Measurements from ENCODE around the gene FGA. TPM values are rescaled to one million over a fixed set of nuclear protein-coding genes. Genes with fewer than 3 reads are reported as not detected.

Gene FGA
- total and polyA plus RNA-seq, 12 donors = 0.01 to 0.37 TPM; not detected in 10

GRCh38 chr4:154612472-154613414, 22.2 kb upstream of the FGA start, which contains the start of gene FGG:
Gene FGG, minus strand, starts transcription at chr4:154612656. Its CDS starts 47 bp downstream, at chr4:154612609.
- TF ChIP-seq CTCF (IDR thresholded peaks at IDR 0.05) = no peak
- DNase-seq (no peak), ATAC-seq (no peak)
- H3K4me3 ChIP-seq = no peak within 1 kb of the TSS
- peaks cover 0 to 5% (median 0%) of the 10 kb centered on the region in 9 donors for H3K4me1 ChIP-seq
- H3K9me3 ChIP-seq = no peaks in the 10 kb centered on the region
- H3K27ac ChIP-seq = no peak within 1 kb of the TSS
- WGBS, 2 donors = 62 to 67% methylated on average over 7 of the region's 7 CpGs
- intact Hi-C loops (cut with DNase I) = loop anchor here in 1 of 10 donors (10.0 kb wide), 1 partner anchor 58 kb away; the partner anchor contains the start of gene PLRG1
- H3K36me3 ChIP-seq = no peaks in the 10 kb centered on the region
- peaks cover 0 to 20% (median 0%) of the 10 kb centered on the region in 7 donors for H3K27me3 ChIP-seq

- no peak overlapping the region for H3K4me3 ChIP-seq
- DNase-seq (no peak), ATAC-seq (no peak)
- peaks cover 0 to 4% (median 0%) of the 10 kb centered on the region in 9 donors for H3K4me1 ChIP-seq
- TF ChIP-seq CTCF (IDR thresholded peaks at IDR 0.05) = no peak
- WGBS, 2 donors = 84 to 88% methylated on average over 1 of the region's 1 CpG
- no peak overlapping the region for H3K27ac ChIP-seq
- no peaks in the 10 kb centered on the region for H3K9me3 ChIP-seq
- intact Hi-C loops (cut with DNase I) = loop anchor here in 1 of 10 donors (10.0 kb wide), 1 partner anchor 57 kb away; the partner anchor contains the start of gene PLRG1
- H3K36me3 ChIP-seq = no peaks in the 10 kb centered on the region
- H3K27me3 ChIP-seq = peaks cover 0 to 20% (median 0%) of the 10 kb centered on the region in 7 donors
These were observed 21.3 kb upstream of the FGA start for GRCh38 chr4:154611833-154612232.

DNA sequence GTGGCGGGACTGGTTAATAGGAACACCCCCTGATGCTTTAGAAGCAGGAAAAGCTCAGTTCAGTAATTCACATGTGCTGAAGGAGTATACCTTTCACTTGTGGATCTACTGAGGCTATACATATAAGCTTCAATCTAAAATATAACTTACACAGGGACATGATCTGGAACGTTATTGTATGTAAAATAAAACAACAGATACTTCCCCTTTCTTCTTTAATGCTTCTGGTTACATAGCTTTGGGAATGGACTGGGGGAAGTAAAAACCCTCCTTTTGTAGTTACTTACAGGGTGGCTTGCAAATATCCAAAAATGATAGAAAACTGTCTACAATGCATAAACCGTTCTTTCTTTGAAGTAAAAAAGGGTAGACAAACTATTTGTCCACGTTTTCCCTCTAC, 20.0 kb upstream of the FGA start:
- no peaks in the 10 kb centered on the region for H3K9me3 ChIP-seq
- intact Hi-C loops (cut with DNase I) = loop anchor here in 1 of 10 donors (10.0 kb wide), 1 partner anchor 56 kb away; the partner anchor contains the start of gene PLRG1
- no peak overlapping the region for H3K27ac ChIP-seq
- TF ChIP-seq CTCF (IDR thresholded peaks at IDR 0.05) = no peak
- 49 to 53% methylated on average over 4 of the region's 4 CpGs for WGBS, 2 donors
- DNase-seq (no peak), ATAC-seq (no peak)
- H3K36me3 ChIP-seq = no peaks in the 10 kb centered on the region
- peaks cover 0 to 20% (median 0%) of the 10 kb centered on the region in 7 donors for H3K27me3 ChIP-seq
- H3K4me3 ChIP-seq = no peak overlapping the region
- H3K4me1 ChIP-seq = no peaks in the 10 kb centered on the region

- no peak for ATAC-seq
- H3K4me1 ChIP-seq = no peaks in the 10 kb centered on the region
- no peaks in the 10 kb centered on the region for H3K9me3 ChIP-seq
- H3K27ac ChIP-seq = no peak overlapping the region
- H3K27me3 ChIP-seq = peaks cover 0 to 20% (median 0%) of the 10 kb centered on the region in 7 donors
- WGBS, 2 donors = 78 to 80% methylated on average over 4 of the region's 4 CpGs
- H3K4me3 ChIP-seq = no peak overlapping the region
- no peaks in the 10 kb centered on the region for H3K36me3 ChIP-seq
- no peak for DNase-seq
- no peak for TF ChIP-seq CTCF (IDR thresholded peaks at IDR 0.05)
- intact Hi-C loops (cut with DNase I) = no loop called here
These were observed 19.0 kb upstream of the FGA start for GRCh38 chr4:154609532-154609931.

All from heart right ventricle (tissue), 16 donors.